HG02623 (cell line): ENCODE measurements around the gene IL1RAPL1.
"Not testable (repeated sequence)": the region's sequence is repeated elsewhere in the genome, so short reads cannot be mapped to it uniquely, and the experiment has no call there.

Experiments used
- ATAC-seq: cut with Tn5 transposase; IDR thresholded peaks from one replicate; pipeline ENCODE4 v1.9.1; 2021; ENCODE audit warnings: moderate library complexity; ENCODE audit not compliant: unreplicated experiment

IL1RAPL1 gene

DNA sequence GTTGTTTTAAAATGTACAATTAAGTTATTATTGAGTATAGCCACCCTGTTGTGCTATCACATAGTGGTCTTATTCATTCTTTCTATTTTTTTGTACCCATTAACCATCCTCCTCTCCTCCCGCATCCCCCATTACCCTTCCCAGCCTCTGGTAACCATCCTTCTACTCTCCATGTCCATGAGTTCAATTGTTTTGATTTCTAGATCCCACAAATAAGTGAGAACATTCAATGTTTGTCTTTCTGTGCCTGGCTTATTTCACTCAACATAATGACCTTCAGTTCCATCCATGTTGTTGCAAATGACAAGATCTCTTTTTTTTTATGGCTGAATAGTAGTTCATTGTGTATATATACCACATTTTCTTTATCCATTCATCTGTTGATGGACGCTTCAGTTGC is 179.3 kb downstream of the IL1RAPL1 start:
- not testable (repeated sequence) for ATAC-seq

DNA sequence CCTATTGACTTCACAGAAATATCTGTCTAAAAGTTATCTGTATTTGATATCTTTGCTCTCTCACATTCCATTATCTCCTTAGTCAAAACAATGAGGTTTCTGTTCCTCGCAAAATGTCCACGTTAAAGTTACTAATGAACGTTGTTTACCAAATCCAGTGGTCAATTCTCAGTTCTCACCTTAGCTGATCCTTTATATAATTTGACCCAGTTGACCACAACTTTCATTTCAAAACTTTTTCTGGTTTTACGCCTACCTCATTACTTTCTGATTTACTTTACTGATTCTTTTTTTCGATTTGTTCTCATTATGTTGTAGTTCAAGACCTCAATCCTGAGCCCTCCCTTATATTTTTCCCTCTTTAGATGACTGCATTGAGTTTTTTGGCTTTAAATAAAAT is 186.6 kb downstream of the IL1RAPL1 start:
- ATAC-seq = no peak

DNA sequence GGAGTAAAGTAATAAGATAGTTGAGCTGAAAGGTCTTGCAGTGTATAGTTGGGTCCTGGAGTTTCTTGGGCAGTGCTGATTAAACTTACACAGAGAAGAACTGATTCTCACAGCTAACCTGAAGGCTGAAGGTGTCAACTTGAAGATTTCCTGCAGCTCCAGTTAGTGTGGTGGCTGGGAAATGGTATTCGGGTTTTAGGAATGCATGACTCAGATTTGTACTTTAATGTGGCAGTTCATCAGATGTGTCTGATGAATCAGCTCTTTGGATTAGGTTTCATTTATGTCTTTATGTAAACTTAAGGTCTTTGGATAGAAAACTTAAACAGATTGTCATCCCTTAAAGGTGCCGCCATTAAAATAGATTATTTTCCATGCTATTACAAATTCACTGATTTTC is 200.0 kb downstream of the IL1RAPL1 start:
- ATAC-seq = no peak

DNA sequence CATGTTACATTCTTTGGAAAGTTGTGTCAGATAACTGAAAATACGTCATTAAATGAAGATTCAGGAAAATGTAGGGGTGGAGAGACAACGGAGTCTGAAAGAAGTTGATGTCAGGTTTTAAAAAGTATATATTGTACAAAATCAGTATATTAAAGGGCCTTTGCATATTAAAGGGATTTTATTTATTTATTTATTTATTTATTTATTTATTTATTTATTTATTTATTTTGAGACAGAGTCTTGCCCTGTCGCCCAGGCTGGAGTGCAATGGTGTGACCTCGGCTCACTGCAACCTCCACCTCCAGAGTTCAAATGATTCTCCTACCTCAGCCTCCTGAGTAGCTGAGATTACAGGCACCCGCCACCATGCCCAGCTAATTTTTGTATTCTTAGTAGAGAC is 213.4 kb downstream of the IL1RAPL1 start:
- ATAC-seq = not testable (repeated sequence)

DNA sequence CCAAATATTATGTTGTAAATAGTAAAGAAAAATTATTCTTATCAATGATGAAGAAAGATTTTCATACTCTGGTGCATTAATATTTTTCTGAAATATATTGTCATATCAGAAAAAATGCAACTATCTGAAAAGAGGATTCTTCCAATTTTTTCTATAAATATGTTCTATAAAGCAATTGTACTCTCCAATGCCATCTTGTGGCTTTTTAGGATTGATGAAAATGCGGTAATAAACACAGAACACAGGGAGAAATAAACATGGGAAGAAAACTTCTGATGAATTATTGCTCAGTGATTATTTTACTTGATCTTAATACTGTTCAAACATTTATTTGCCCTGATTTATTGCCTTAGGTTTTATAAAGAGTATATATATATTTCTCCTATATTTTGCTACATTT is 215.4 kb downstream of the IL1RAPL1 start:
- ATAC-seq = no peak

DNA sequence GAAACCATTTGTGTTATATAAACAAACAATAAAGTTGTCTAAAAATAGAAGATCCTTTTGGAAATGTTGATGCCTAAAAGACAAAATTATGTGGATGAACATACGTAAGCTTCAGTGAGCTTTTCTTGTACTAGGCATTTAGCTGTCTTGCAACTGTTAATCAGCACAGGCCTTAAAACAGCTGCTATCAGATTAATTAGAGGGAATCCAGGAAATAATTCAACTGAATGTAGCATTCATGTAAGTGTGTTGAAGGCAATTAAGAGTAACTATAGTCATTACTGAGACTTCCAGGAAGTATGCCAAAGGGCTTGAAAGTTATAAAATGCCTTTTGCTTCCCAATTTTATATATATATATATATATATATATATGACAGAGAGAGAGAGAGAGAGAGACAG is 248.7 kb downstream of the IL1RAPL1 start:
- ATAC-seq = no peak

DNA sequence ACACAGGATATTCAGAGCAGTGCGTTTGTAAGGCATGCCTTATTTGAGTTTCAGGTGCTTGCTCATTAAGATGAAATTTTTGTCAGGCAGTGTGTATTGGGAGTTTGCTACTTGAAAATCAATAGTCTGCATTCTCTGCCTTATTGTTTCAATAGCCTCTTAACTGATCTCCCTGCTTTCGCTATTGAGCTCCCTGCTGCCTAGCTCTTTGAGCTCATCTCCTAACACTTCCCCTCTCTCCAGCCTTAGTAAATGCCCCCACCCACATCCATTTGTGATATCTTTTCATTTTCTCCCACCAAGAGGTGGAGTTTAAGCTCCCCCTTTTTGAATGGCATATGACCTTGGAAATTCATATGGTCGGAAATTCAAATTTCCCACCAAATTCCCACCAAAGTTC is 256.6 kb downstream of the IL1RAPL1 start:
- no peak for ATAC-seq

DNA sequence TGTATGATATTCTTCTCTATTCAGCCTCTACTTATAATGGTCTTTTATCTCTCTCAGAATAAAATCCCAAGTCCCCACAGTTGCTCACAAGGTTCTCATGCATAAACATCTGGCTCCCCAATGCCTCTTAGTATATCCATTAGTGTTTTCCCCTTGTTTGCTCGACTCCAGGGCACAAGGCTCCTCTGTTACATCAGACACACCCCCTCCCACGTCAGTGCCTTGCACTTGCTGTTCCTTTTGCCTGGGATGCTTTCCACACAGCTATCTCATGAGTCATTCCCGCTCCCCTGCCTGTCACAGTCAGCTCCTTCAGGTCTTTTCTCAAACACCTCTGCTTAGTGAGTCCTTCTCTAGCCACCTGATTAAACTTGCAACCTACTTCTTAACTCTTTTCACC is 260.2 kb downstream of the IL1RAPL1 start:
- ATAC-seq = no peak

DNA sequence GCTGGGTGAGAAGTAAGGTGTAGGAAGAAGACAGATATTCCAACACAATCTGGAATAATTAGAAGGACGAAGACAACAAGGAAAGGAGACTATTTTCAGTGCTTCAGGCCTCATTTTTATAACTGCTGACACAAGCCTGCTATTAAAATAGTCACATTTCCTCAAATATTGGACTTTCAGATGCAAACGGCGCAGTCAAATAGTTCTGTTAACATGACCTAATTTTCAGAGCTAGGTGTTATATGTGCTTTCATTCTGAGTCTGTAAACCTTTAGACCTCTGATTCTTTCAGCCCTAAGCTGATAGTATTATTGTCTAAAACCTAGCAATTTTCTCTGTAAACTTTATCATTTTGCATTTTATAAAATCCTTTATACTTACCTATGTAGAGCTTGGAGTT is 261.5 kb downstream of the IL1RAPL1 start:
- no peak for ATAC-seq

DNA sequence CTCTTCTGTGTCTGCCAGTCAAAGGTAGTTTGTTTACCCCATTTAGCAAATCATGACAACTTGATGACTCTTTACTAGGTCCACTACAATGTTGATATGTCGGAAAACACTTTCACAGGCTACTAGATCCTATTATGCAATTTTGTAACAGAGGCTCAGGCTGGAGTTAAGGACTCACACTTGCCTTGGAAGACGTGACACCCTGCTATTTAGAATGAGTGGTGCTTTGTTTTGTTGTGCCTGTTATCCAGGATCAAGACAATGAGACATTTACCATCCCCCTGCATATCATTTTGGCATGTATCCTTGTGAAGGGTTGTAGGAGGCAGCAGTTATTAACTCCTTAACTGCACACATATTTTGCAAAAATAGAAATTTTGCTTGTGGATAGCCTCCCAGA is 263.7 kb downstream of the IL1RAPL1 start:
- ATAC-seq = no peak

DNA sequence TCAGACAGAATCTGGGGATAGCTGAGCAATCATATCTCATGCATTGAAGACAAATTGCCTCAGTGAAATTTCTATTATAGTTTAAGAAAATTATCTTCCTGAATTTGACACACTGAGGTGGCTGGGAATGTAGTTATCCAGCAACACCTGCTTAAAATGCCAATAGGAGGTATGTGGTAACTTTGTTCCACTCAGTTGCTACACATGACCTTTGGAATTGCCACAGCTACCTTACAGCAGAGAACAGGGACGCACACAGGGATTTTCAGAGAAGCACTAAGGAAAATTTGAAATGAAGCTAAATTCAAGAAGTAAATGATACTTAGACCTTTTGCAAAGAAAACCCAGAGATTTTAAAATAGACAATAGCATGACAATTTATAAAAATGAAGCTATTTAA is 264.6 kb downstream of the IL1RAPL1 start:
- no peak for ATAC-seq

DNA sequence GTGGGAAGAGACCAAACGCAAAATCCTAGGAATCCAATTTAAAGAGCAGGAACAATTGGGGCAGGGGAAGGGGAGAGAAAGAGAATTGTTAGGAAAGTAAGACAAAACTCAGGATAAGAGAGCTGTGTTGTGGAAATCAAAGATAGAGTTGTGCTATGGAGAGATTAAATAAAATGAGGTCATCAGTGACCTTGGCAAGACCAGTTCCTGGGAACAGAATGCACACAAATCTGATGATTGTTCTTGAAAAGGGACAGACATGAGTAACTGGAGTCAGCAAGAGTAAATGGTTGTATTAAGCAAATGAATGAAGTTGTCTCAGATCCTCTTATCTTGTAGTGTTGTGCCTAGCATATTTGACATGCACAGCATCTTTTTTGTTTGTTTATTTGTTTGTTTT is 267.4 kb downstream of the IL1RAPL1 start:
- no peak for ATAC-seq

DNA sequence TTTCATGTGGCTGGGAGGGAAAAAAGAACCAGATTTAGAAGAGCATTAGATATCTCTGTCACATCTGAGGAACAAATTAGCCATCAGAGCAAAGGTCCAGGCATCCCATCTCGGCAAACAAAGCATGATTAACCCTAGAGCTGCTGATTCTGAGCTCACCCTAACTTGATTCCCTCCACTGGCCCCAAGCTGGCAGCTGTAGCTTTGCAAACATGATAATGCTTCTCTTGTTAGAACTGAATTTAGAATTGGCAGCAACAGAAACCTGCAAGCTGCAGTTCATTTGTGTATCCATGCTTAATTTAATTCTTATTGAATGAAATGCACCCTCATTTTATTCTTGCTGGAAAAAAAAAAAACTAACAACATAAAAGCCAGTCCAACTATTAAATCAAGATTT is 289.2 kb downstream of the IL1RAPL1 start:
- ATAC-seq = no peak

DNA sequence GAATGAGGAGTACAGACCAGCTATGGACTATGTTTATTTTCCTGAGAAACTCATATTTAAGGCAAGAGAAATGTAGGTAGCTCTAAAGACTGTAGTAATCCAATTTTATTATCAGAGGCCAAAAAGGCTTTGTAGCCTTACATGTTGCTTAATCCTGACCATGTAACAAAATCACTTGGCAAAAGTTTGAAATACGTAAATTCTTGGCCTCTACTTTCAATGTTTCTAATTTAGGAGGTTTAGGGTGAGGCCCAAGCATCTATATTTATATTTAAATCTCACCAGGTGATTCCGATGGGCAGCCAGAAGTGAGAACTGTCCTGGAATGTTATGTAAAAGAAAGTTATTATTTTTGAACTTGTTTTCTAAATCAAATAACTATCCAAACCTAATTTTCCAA is 289.7 kb downstream of the IL1RAPL1 start:
- no peak for ATAC-seq

DNA sequence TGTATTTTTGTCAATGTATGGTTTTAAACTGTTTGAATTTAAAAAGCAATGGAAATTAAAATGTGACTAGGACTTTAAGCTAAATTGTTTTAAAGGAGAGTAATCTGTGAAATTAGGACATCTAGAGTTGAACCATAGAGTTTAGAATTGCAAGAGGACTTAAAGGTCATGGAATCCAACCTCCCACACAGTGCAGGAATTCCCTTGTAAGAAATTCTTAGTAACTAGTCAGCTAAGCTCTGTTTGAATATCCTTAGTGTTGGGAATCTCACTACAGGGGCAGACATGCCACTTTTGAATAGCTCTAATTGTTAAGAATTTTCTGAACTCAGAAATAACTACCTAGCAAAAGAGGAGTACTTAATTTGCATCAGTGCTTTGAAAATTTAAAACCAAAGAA is 292.9 kb downstream of the IL1RAPL1 start:
- no peak for ATAC-seq

DNA sequence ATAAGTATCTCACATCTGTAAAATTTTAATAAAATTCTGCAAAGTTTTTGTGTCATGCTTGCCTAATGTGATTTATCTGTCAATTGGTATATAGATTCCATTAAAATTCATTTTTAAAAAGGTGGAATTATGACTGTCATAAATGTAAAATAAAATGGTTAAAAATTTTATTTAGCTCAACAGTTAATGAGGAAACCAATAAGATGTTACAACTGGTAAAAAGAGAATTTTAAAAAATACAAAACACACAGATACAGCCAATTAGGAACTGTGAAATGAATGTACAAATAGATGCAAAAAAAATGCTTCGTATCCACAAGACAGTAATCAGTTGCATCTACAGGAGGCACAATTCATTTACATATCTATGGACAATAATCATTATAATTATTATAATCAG is 297.6 kb downstream of the IL1RAPL1 start:
- no peak for ATAC-seq

DNA sequence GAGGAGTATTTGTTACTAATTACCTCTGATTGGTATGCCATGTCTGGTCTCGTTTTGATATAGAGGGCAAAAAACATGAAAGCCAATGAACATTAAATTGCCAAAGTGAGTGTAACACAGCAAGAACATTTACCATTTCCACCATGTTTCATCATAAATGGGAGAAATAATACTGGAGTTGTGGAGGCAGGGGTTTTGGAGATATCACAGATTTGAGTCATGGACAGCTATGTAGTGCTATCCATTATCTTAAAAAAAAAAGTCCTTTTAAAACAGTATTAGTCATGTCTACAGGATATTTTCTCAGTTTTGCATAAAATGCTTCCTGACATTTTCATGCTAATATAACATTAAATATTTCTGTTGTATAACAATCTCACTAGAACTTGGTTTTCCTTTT is 301.2 kb downstream of the IL1RAPL1 start:
- ATAC-seq = no peak

DNA sequence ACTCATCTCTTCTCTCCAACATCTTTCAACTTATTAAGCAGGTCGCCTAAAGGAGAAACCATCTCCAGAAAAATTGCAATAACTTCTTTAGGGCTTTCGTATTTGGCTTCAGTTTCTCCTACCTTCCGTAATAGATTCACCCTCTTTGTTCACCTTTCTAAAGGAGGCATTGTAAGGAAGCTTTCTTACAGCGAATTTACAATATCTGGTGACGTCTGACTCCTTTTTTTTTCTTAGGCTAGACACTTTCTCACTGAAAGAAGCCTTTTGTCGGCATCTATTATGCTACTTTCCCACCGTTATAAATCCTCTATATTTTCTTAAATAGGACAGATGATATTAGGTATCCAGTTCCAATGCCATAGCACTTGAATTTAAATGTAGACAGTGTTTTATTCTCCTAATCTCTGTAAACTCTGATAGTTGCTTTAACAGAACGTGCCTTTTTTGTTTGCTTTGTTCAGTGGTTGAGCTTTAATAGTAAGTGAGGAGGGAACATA is 302.4 kb downstream of the IL1RAPL1 start:
- no peak for ATAC-seq

DNA sequence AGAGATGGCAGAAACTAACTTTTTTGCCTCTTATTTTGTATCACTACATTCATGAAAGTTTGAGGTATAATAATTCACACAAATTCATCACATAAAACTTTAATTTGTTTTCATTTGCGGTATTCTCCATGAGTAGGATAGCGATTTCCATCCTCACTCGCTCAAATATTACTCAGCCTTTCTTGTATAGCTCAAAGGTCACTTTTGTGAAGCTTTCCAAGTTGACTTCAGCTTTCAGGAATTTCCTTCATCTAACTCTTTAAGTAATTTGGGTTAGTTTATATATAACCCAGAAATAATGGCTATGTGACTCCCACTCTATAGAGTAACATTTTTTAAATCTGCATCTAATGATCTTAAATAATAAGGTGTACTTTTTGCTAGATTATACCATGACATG is 314.4 kb downstream of the IL1RAPL1 start:
- ATAC-seq = no peak

DNA sequence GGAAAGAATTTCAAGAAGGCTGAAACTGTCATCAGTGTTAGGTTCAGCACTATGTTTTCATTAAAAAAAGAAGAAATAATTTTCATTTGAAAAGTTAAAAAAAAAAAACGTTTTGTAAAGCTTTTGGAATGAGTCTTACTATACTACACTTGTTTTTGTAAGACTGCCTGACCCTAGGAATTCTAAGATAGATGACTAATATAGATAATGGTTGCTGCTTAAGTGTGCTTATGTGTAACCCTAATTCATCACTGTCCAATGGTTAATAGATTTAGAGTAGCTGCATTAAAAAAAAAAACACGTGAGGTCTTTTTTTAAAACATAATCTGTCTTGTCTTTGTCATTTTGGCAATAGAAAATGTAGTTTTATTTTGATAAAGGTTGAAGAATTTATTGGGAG is 323.2 kb downstream of the IL1RAPL1 start:
- ATAC-seq = no peak

DNA sequence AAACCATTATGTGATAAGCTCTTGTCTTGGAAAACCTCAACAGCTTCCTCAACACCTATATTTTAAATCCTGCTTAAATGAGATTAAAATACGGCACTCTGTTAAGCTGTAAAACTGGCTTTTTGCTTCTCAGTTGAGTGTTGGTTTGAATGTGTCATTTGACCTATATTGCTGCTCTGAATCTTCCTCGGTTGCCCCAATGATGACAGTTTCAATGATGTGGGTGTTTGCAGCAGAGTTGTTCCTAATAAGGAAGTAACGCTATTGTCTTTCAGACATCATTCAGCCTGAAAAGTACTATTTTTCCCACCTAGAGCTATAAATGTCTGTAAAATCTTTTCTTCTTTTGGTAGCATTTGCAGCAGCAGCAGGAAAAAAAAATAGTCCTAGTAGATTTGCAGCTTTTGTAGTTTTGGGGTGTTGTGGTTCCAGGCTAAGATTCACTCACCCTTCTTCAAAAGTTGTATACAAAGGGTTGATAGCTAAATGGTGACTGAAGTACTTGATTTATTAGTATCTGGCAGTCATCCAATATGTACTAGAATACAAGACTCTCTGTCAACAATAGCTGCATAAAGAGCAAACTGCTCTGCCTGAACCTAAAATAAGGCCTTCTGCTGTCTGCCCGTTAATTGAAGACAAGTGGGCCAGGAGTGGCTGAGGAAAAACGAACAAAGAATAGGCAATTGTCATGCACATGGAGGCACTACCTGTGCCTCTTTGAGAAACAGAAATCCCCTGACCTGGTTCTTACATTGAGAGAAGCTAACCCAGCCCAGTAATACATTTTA is 333.1 kb downstream of the IL1RAPL1 start:
- no peak for ATAC-seq

DNA sequence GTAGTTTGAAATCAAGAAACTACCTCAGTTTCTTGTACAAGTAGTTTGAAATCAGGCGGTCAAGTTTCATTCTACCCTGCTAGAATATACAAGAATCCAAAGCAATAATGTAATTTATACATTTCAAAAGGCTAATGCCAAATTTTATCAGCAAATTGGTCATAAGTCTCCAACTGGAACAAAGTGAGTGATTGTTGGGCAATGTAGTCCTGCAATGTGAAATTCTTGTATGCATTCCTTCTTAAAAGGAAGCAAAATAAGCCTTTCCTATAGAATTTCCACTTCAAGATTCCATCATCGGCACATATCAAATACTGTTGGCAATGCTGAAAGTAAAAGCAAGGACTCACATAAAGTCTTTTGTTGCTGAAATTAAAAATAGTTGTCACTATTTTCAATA is 334.9 kb downstream of the IL1RAPL1 start:
- no peak for ATAC-seq

DNA sequence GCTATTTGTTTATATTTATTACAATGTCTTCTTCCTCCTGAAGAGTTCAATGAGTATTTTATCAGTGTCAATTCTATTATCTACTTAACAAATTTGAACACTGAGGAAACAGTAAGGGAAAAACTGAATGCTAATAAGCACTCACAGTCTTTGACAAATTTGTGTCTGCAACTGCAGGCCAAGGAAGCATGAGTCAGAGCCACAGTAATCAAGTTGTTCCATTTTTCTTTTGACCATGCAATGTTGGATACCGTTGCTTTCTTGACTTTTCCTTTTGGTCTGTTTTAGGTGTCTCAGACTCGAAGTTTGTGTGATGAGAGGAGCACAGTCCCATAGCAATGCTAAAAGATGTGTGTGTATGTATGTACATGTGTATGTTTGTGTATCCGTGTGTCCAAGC is 359.6 kb downstream of the IL1RAPL1 start:
- ATAC-seq = no peak
